Tibial nerve (tissue), 4 donors: Measurements from ENCODE around the gene TBCCD1. TPM values are rescaled to one million over a fixed set of nuclear protein-coding genes. Genes with fewer than 3 reads are reported as not detected.

ENCODE experiments used
- DNase-seq, 2 donors: peaks; one replicate each; pipeline ENCODE4 v3.0.0-alpha.2; 2019; ENCODE audit warnings: low spot score in 2 of 2
- H3K27ac ChIP-seq, 4 donors: fragments of 200-600 bp; sonication (generic) in 3 of 4; one replicate each; pipeline ENCODE4 v1.5.1; 2017 to 2019; ENCODE audit warnings: mild to moderate bottlenecking in 1 of 4
- H3K27me3 ChIP-seq, 2 donors: fragments of 200-600 bp; sonication (generic) in 1 of 2; one replicate each; pipeline versions ENCODE4 v1.5.1 to v1.6.0; 2017 to 2019
- H3K36me3 ChIP-seq, 3 donors: fragments of 200-600 bp; sonication (generic); one replicate each; pipeline ENCODE4 v1.5.1; 2018 to 2019
- H3K4me1 ChIP-seq, 4 donors: fragments of 200-600 bp; sonication (generic) in 3 of 4; one replicate each; pipeline ENCODE4 v1.5.1; 2017 to 2019
- H3K4me3 ChIP-seq, 4 donors: fragments of 200-600 bp; sonication (generic) in 3 of 4; one replicate each; pipeline ENCODE4 v1.5.1; 2017 to 2019; ENCODE audit warnings: mild to moderate bottlenecking in 1 of 4, moderate library complexity in 1 of 4
- H3K9me3 ChIP-seq, 4 donors: fragments of 200-600 bp; sonication (generic) in 3 of 4; one replicate each; pipeline ENCODE4 v1.5.1; 2017 to 2019
- EP300 ChIP-seq, 2 donors: sonication (generic); formaldehyde crosslinking; IDR thresholded peaks; one replicate each; pipeline ENCODE4 v1.6.1; 2017; ENCODE audit warnings: antibody characterized with exemption in 2 of 2, mild to moderate bottlenecking in 1 of 2
- POLR2A ChIP-seq, 2 donors: fragments of 450-650 bp; IDR thresholded peaks; one replicate each; pipeline ENCODE4 v1.6.1; 2017; ENCODE audit warnings: antibody characterized with exemption in 2 of 2, mild to moderate bottlenecking in 2 of 2, moderate library complexity in 2 of 2
- WGBS, 2 donors: methylation state at CpG; one replicate each; pipeline ENCODE4 v1.1.5; 2018; 5-methylcytosine and 5-hydroxymethylcytosine counted together
- total RNA-seq, 4 donors: library from RNA; depleted of rRNA; stranded (reverse); fragments of >200 nt; gene quantifications; one replicate each; pipeline ENCODE4 v1.1.0, GENCODE V29; 2016
- TF ChIP-seq, protein P1 (sequence below), 5 experiments: fragments of 200-600 bp in 3 of 5; fragments of 450-650 bp in 2 of 5; sonication (generic) in 3 of 5; IDR thresholded peaks; one replicate each; pipeline ENCODE4 v1.5.1; 2016 to 2019; ENCODE audit warnings: antibody characterized with exemption in 5 of 5, mild to moderate bottlenecking in 3 of 5, moderate library complexity in 2 of 5

TBCCD1 gene
- total RNA-seq, 4 donors from 2014 or later, result 10.5 to 17.0 (median 11.4) TPM

GRCh38 chr3:186608624-186609215 lies 41.6 kb upstream of the TBCCD1 start:
- H3K27me3 ChIP-seq, result peaks cover 0 to 14% of the 10 kb centered on the region in 2 donors
- no peaks in the 10 kb centered on the region for H3K9me3 ChIP-seq
- H3K4me1 ChIP-seq, result no peaks in the 10 kb centered on the region
- no peaks in the 10 kb centered on the region for H3K36me3 ChIP-seq
- TF ChIP-seq POLR2A (IDR thresholded peaks at IDR 0.05) (no peak), EP300 (IDR thresholded peaks at IDR 0.05) (no peak)
- TF ChIP-seq, protein P1, sequence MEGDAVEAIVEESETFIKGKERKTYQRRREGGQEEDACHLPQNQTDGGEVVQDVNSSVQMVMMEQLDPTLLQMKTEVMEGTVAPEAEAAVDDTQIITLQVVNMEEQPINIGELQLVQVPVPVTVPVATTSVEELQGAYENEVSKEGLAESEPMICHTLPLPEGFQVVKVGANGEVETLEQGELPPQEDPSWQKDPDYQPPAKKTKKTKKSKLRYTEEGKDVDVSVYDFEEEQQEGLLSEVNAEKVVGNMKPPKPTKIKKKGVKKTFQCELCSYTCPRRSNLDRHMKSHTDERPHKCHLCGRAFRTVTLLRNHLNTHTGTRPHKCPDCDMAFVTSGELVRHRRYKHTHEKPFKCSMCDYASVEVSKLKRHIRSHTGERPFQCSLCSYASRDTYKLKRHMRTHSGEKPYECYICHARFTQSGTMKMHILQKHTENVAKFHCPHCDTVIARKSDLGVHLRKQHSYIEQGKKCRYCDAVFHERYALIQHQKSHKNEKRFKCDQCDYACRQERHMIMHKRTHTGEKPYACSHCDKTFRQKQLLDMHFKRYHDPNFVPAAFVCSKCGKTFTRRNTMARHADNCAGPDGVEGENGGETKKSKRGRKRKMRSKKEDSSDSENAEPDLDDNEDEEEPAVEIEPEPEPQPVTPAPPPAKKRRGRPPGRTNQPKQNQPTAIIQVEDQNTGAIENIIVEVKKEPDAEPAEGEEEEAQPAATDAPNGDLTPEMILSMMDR (IDR thresholded peaks at IDR 0.05), result no peak
- DNase-seq, result no peak
- WGBS, 2 donors, result 66 to 75% methylated on average over 2 of the region's 2 CpGs
- H3K27ac ChIP-seq, result no peak overlapping the region
- H3K4me3 ChIP-seq, result no peak overlapping the region

- Histone ChIP-seq H3K36me3 (no peaks in the 10 kb centered on the region), H3K4me1 (no peaks in the 10 kb centered on the region), H3K9me3 (no peaks in the 10 kb centered on the region), H3K27me3 (no peaks in the 10 kb centered on the region), H3K27ac (no peak overlapping the region), H3K4me3 (no peak overlapping the region)
- DNase-seq, result no peak
- WGBS, 2 donors, result 87 to 89% methylated on average over 5 of the region's 5 CpGs
- TF ChIP-seq, protein P1 (IDR thresholded peaks at IDR 0.05), result no peak
- TF ChIP-seq POLR2A (IDR thresholded peaks at IDR 0.05), result no peak
- no peak for TF ChIP-seq EP300 (IDR thresholded peaks at IDR 0.05)
Measured at GRCh38 chr3:186605561-186606545, 38.7 kb upstream of the TBCCD1 start.

GRCh38 chr3:186605078-186605477 lies 37.9 kb upstream of the TBCCD1 start:
- DNase-seq, result no peak
- Histone ChIP-seq H3K4me3 (no peak overlapping the region), H3K36me3 (no peaks in the 10 kb centered on the region), H3K27ac (no peak overlapping the region), H3K9me3 (no peaks in the 10 kb centered on the region), H3K4me1 (no peaks in the 10 kb centered on the region), H3K27me3 (no peaks in the 10 kb centered on the region)
- TF ChIP-seq EP300 (IDR thresholded peaks at IDR 0.05) (no peak), POLR2A (IDR thresholded peaks at IDR 0.05) (no peak)
- TF ChIP-seq, protein P1 (IDR thresholded peaks at IDR 0.05), result no peak

GRCh38 chr3:186603159-186603558 lies 36.0 kb upstream of the TBCCD1 start:
- Histone ChIP-seq H3K4me3 (no peak overlapping the region), H3K36me3 (no peaks in the 10 kb centered on the region), H3K27ac (no peak overlapping the region), H3K27me3 (no peaks in the 10 kb centered on the region), H3K4me1 (no peaks in the 10 kb centered on the region), H3K9me3 (no peaks in the 10 kb centered on the region)
- 81% methylated on average over 7 of the region's 7 CpGs for WGBS, 2 donors
- no peak for DNase-seq
- TF ChIP-seq POLR2A (IDR thresholded peaks at IDR 0.05), result no peak
- TF ChIP-seq EP300 (IDR thresholded peaks at IDR 0.05), result no peak
- TF ChIP-seq, protein P1 (IDR thresholded peaks at IDR 0.05), result no peak

- Histone ChIP-seq H3K27me3 (no peaks in the 10 kb centered on the region), H3K27ac (no peak overlapping the region), H3K9me3 (no peaks in the 10 kb centered on the region), H3K4me1 (no peaks in the 10 kb centered on the region), H3K36me3 (no peaks in the 10 kb centered on the region), H3K4me3 (no peak overlapping the region)
- TF ChIP-seq EP300 (IDR thresholded peaks at IDR 0.05) (no peak), POLR2A (IDR thresholded peaks at IDR 0.05) (no peak)
- TF ChIP-seq, protein P1 (IDR thresholded peaks at IDR 0.05), result no peak
- 67 to 74% methylated on average over 3 of the region's 3 CpGs for WGBS, 2 donors
- no peak for DNase-seq
Measured at GRCh38 chr3:186600896-186601295, 33.8 kb upstream of the TBCCD1 start.
